Measurements from ENCODE around the gene TLX1.

- TF ChIP-seq EZH2 (IDR thresholded peaks at IDR 0.05; ENCODE audit: low read length) = no peak
- TF ChIP-seq, protein P1, sequence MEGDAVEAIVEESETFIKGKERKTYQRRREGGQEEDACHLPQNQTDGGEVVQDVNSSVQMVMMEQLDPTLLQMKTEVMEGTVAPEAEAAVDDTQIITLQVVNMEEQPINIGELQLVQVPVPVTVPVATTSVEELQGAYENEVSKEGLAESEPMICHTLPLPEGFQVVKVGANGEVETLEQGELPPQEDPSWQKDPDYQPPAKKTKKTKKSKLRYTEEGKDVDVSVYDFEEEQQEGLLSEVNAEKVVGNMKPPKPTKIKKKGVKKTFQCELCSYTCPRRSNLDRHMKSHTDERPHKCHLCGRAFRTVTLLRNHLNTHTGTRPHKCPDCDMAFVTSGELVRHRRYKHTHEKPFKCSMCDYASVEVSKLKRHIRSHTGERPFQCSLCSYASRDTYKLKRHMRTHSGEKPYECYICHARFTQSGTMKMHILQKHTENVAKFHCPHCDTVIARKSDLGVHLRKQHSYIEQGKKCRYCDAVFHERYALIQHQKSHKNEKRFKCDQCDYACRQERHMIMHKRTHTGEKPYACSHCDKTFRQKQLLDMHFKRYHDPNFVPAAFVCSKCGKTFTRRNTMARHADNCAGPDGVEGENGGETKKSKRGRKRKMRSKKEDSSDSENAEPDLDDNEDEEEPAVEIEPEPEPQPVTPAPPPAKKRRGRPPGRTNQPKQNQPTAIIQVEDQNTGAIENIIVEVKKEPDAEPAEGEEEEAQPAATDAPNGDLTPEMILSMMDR (optimal IDR thresholded peaks at IDR 0.05 in 1 of 3, IDR thresholded peaks at IDR 0.05 in 1 of 3, conservative IDR thresholded peaks at IDR 0.05 in 1 of 3; ENCODE audit: extremely low read depth in 1 of 3, insufficient read depth in 2 of 3, low read length in 3 of 3) = no peak
Observed at GRCh38 chr10:101091546-101092290, 39.4 kb upstream of the TLX1 start.

All from keratinocyte (primary cell).